GM12878 (cell line): ENCODE results near the gene MEGF6. TPM values are rescaled to one million over a fixed set of nuclear protein-coding genes. Genes with fewer than 3 reads are reported as not detected.

Experiments
- ATAC-seq: fragments of 200-7000 bp; cut with Tn5 transposase; 3 replicates; pipeline ENCODE4 v1.9.1; 2020; ENCODE audit warnings: mild to moderate bottlenecking, moderate library complexity
- BruUV-seq: library from RNA; stranded (reverse); fragments of 400-500 nt; replicated peaks from 2 replicates; lab custom pipeline; 2021; lab: Mats Ljungman, UMichigan
- CTCF ChIA-PET: fragments of 300-600 bp; sonication (Branson Sonifier 250); formaldehyde crosslinking; extraction: SDS; loops from one replicate; lab custom pipeline; 2021; ENCODE audit warnings: inconsistent platforms; lab: Yijun Ruan, JAX
- POLR2A ChIA-PET: fragments of 350-600 bp; formaldehyde crosslinking; extraction: SDS; loops from one replicate; lab custom pipeline; 2021; ENCODE audit warnings: inconsistent platforms; lab: Charles Lee
- RAD21 ChIA-PET: fragments of 300-600 bp; sonication (Branson Sonifier 250); formaldehyde crosslinking; loops from one replicate; lab custom pipeline; 2023; ENCODE audit warnings: antibody characterized with exemption; ENCODE audit not compliant: unreplicated experiment; lab: Charles Lee
- SMC1A ChIA-PET: fragments of 300-600 bp; sonication (Branson Sonifier 250); formaldehyde crosslinking; loops from one replicate; lab custom pipeline; 2023; ENCODE audit not compliant: unreplicated experiment, uncharacterized antibody; lab: Charles Lee
- DNase-seq: peaks from one replicate; pipeline ENCODE4 v3.0.0-alpha.2; 2011; ENCODE audit warnings: low read depth, low spot score
- FAIRE-seq: peaks from 3 replicates; lab custom pipeline; 2011; peaks lifted over from hg19 to GRCh38; lab: Jason Lieb, UNC
- H2AFZ ChIP-seq: 2 replicates; pipeline ENCODE4 v1.6.0; 2011; ENCODE audit warnings: low read depth, low read length, control low read depth; ENCODE audit not compliant: control insufficient read depth
- H3K27ac ChIP-seq: 2 replicates; pipeline ENCODE4 v1.5.1; 2011; ENCODE audit warnings: control low read depth; ENCODE audit not compliant: control insufficient read depth, insufficient read depth
- H3K27me3 ChIP-seq, 2 experiments: replicated peaks in 1 of 2; 2 replicates each; pipeline versions ENCODE4 v1.6.0 to v1.6.1; 2011; ENCODE audit warnings: low read length in 1 of 2; ENCODE audit not compliant: control insufficient read depth in 2 of 2, insufficient read depth in 2 of 2
- H3K36me3 ChIP-seq, 2 experiments: 2 replicates each; pipeline ENCODE4 v1.5.1; 2011; ENCODE audit warnings: low read length in 1 of 2; ENCODE audit not compliant: control insufficient read depth in 2 of 2, insufficient read depth in 2 of 2
- H3K4me1 ChIP-seq: 2 replicates; pipeline ENCODE4 v1.6.1; 2011; ENCODE audit warnings: mild to moderate bottlenecking, low read length, moderate library complexity, mixed read lengths; ENCODE audit not compliant: control insufficient read depth, insufficient read depth
- H3K4me2 ChIP-seq: 2 replicates; pipeline ENCODE4 v1.6.0; 2011; ENCODE audit warnings: control low read depth; ENCODE audit not compliant: control insufficient read depth, insufficient read depth
- H3K4me3 ChIP-seq: fragments of 200-600 bp; sonication (generic); 2 replicates; pipeline ENCODE4 v1.5.1; 2016
- H3K79me2 ChIP-seq: 2 replicates; pipeline ENCODE4 v1.6.0; 2011; ENCODE audit warnings: low read length; ENCODE audit not compliant: control insufficient read depth, insufficient read depth
- H3K9ac ChIP-seq: 2 replicates; pipeline ENCODE4 v1.8.0; 2011; ENCODE audit warnings: low read length, control low read depth, mixed read lengths; ENCODE audit not compliant: control insufficient read depth, insufficient read depth
- H3K9me3 ChIP-seq: replicated peaks from 3 replicates; pipeline ENCODE4 v1.5.1; 2011; ENCODE audit warnings: mild to moderate bottlenecking, low read length; ENCODE audit not compliant: control insufficient read depth, insufficient read depth
- H4K20me1 ChIP-seq: 2 replicates; pipeline ENCODE4 v1.6.0; 2011; ENCODE audit not compliant: control insufficient read depth, insufficient read depth
- CBFB ChIP-seq: IDR thresholded peaks from 2 replicates; pipeline ENCODE4 v1.6.1; 2016; ENCODE audit warnings: antibody characterized with exemption, low read depth
- CHD1 ChIP-seq: IDR thresholded peaks from 2 replicates; pipeline ENCODE4 v1.6.1; 2012; ENCODE audit warnings: low read depth, low read length, improper control_type of control experiment
- CHD4 ChIP-seq: fragments of 200-600 bp; sonication (generic); IDR thresholded peaks from 2 replicates; pipeline ENCODE4 v1.6.1; 2016; ENCODE audit warnings: mild to moderate bottlenecking
- ETV6 ChIP-seq, 2 experiments: fragments of 450-650 bp in 1 of 2; IDR thresholded peaks in 1 of 2; conservative IDR thresholded peaks in 1 of 2; 2 replicates each; pipeline ENCODE4 v1.6.1; 2014; ENCODE audit warnings: antibody characterized with exemption in 1 of 2, borderline replicate concordance in 1 of 2, low read depth in 1 of 2, mild to moderate bottlenecking in 1 of 2, moderate library complexity in 1 of 2
- HSF1 ChIP-seq: fragments of 150-350 bp; IDR thresholded peaks from 2 replicates; pipeline ENCODE4 v1.6.1; 2014; ENCODE audit warnings: mild to moderate bottlenecking, low read depth, low read length
- PML ChIP-seq: IDR thresholded peaks from 2 replicates; pipeline ENCODE4 v1.6.1; 2012; ENCODE audit warnings: low read length, inconsistent platforms
- SMAD5 ChIP-seq: IDR thresholded peaks from 2 replicates; pipeline ENCODE4 v1.6.1; 2016; ENCODE audit warnings: antibody characterized with exemption, low read depth
- WGBS: methylation state at CpG from one replicate; pipeline ENCODE4 v1.1.6; 2016; ENCODE audit warnings: low lambda C conversion rate; ENCODE audit not compliant: insufficient replicate concordance, insufficient coverage; ENCODE audit errors: missing lambda C conversion rate; 5-methylcytosine and 5-hydroxymethylcytosine counted together
- in situ Hi-C: fragments of 300-500 bp; cut with MboI; formaldehyde crosslinking; loops from 9 replicates; pipeline ENCODE4 v1.14.3; 2018; ENCODE audit warnings: mixed read lengths
- intact Hi-C: fragments of 100-400 bp; cut with micrococcal nuclease; formaldehyde crosslinking; loops from one replicate; pipeline ENCODE4 v1.14.2; 2022; ENCODE audit not compliant: unreplicated experiment
- polyA plus RNA-seq, 11 experiments: library from polyadenylated mRNA; depleted of rRNA in 4 of 11; unstranded in 6 of 11; stranded (reverse) in 5 of 11; fragments of >200 nt; fragmentation: Nextera tagmentation in 4 of 11; fragmentation: Illumina TruSeq in 1 of 11; extraction: Ambion mirVana in 4 of 11; extraction: Trizol in 1 of 11; gene quantifications; 1 replicate in 1 of 11; 2 replicates in 10 of 11; pipeline versions ENCODE4 v1.2.1 to v1.2.3, GENCODE V29; 2011 to 2016; ENCODE audit warnings: inconsistent platforms in 2 of 11, missing spikeins in 2 of 11, low read depth in 1 of 11
- total RNA-seq, 4 experiments: library from RNA; depleted of rRNA in 3 of 4; stranded (reverse); fragments of >200 nt in 3 of 4; fragmentation: Illumina TruSeq in 1 of 4; extraction: Trizol in 1 of 4; gene quantifications; 2 replicates each; pipeline versions ENCODE4 v1.2.1 to v1.2.3, GENCODE V29; 2013 to 2021
- TF ChIP-seq, protein P1 (sequence below): fragments of 450-650 bp; IDR thresholded peaks from 2 replicates; pipeline ENCODE4 v1.6.1; 2018; ENCODE audit warnings: mild to moderate bottlenecking, low read depth, moderate library complexity; ENCODE audit not compliant: partially characterized antibody

The MEGF6 gene
- total and polyA plus RNA-seq, 10 of the 15 experiments (the other 5 are each of a cell fraction or from before 2014, with no cell fraction given): 0.03 to 0.41 TPM; not detected in 8

DNA sequence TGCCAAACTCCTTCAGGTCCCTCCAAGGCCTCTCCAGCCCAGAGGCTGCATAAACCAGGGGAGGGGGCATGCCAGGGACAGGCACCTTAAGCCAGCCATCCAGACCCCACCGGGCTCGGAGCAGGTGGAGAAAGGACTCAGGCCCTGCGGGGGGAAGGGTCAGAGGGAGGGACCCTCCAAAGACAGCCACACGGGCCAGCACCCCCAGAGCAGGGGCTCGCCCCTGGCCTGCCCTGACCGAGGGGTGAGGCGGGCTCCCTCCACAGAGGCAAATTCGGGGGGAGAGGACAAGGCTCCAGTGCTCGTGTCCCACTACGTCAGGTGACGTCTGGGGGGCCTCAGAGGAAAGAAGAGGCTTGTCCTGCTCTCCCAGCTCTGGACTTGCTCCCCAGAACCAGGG lies 8.2 kb downstream of the MEGF6 start:
- Histone ChIP-seq H3K4me2 (no peak overlapping the region), H3K27ac (no peak overlapping the region), H3K9me3 (no peaks in the 10 kb centered on the region), H3K4me1 (0 out of 2 replicates have a peak, but pooled peaks cover 2% of the 10 kb centered on the region), H3K36me3 (no peaks in the 10 kb centered on the region), H3K79me2 (no peaks in the 10 kb centered on the region), H3K27me3 (no peaks in the 10 kb centered on the region; a peak in 1 of 4 replicates), H4K20me1 (no peaks in the 10 kb centered on the region), H3K4me3 (no peak overlapping the region), H2AFZ (no peak overlapping the region), H3K9ac (no peak overlapping the region)
- intact Hi-C loops: no loop called here
- WGBS: 19% methylated on average over 11 of the region's 11 CpGs
- no peak for FAIRE-seq
- DNase-seq: no peak
- ChIA-PET SMC1A (no interaction called here), CTCF (no interaction called here), POLR2A (no interaction called here), RAD21 (no interaction called here)
- in situ Hi-C loops: no loop called here
- no TSS peak for BruUV-seq
- no peak for ATAC-seq
- TF ChIP-seq HSF1 (no peak), ETV6 (conservative IDR thresholded peaks at IDR 0.05 in 1 of 2, IDR thresholded peaks at IDR 0.05 in 1 of 2; ENCODE audit: borderline replicate concordance in 1 of 2, low read depth in 1 of 2) (no peak), SMAD5 (no peak), CHD1 (no peak), CBFB (no peak), CHD4 (no peak), PML (no peak)
- TF ChIP-seq, protein P1, sequence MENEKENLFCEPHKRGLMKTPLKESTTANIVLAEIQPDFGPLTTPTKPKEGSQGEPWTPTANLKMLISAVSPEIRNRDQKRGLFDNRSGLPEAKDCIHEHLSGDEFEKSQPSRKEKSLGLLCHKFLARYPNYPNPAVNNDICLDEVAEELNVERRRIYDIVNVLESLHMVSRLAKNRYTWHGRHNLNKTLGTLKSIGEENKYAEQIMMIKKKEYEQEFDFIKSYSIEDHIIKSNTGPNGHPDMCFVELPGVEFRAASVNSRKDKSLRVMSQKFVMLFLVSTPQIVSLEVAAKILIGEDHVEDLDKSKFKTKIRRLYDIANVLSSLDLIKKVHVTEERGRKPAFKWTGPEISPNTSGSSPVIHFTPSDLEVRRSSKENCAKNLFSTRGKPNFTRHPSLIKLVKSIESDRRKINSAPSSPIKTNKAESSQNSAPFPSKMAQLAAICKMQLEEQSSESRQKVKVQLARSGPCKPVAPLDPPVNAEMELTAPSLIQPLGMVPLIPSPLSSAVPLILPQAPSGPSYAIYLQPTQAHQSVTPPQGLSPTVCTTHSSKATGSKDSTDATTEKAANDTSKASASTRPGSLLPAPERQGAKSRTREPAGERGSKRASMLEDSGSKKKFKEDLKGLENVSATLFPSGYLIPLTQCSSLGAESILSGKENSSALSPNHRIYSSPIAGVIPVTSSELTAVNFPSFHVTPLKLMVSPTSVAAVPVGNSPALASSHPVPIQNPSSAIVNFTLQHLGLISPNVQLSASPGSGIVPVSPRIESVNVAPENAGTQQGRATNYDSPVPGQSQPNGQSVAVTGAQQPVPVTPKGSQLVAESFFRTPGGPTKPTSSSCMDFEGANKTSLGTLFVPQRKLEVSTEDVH: no peak
